GM10248 (cell line): ENCODE data around the gene CCDC90B.

Experiments
- CTCF ChIA-PET: fragments of 300-600 bp; sonication (Branson Sonifier 250); formaldehyde crosslinking; extraction: SDS; loops from one replicate; lab custom pipeline; 2021; ENCODE audit warnings: antibody characterized with exemption; lab: Yijun Ruan, JAX
- POLR2A ChIA-PET: fragments of 350-650 bp; sonication (Branson Sonifier 250); formaldehyde crosslinking; extraction: SDS; loops from one replicate; lab custom pipeline; 2020; ENCODE audit warnings: antibody characterized with exemption; lab: Yijun Ruan, JAX
- DNase-seq: peaks from one replicate; pipeline ENCODE4 v3.0.0; 2012; ENCODE audit errors: extremely low spot score
- TF ChIP-seq, protein P1 (sequence below): IDR thresholded peaks from 2 replicates; pipeline ENCODE4 v1.5.1; 2012; ENCODE audit warnings: mild to moderate bottlenecking, low read depth; ENCODE audit errors: extremely low read depth, missing control alignments, control extremely low read depth

Gene CCDC90B

GRCh38 chr11:83220260-83220659 lies 65.9 kb downstream of the CCDC90B start:
- ChIA-PET CTCF (no interaction called here), POLR2A (no interaction called here)
- no peak for DNase-seq
- TF ChIP-seq, protein P1, sequence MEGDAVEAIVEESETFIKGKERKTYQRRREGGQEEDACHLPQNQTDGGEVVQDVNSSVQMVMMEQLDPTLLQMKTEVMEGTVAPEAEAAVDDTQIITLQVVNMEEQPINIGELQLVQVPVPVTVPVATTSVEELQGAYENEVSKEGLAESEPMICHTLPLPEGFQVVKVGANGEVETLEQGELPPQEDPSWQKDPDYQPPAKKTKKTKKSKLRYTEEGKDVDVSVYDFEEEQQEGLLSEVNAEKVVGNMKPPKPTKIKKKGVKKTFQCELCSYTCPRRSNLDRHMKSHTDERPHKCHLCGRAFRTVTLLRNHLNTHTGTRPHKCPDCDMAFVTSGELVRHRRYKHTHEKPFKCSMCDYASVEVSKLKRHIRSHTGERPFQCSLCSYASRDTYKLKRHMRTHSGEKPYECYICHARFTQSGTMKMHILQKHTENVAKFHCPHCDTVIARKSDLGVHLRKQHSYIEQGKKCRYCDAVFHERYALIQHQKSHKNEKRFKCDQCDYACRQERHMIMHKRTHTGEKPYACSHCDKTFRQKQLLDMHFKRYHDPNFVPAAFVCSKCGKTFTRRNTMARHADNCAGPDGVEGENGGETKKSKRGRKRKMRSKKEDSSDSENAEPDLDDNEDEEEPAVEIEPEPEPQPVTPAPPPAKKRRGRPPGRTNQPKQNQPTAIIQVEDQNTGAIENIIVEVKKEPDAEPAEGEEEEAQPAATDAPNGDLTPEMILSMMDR: no peak

DNA sequence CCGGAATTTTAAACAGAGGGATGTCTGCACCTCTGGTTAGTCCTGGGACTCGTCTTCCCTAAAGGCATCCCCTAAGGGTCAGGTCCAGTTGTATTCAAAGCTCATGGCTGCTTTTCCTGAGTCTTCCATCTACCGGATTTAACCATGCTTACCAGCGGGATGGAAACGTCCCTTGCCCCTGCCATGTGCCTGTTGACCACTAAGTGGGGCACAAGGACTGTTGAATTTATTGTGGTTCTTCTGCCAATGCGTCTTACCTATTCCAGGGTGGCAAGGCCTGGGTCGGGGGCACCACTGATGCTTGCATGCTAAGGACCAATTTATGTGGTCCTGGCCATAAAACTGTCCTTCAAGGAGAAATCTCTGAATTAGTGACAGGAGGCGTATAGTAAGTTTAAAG lies 67.1 kb downstream of the CCDC90B start:
- POLR2A ChIA-PET: no interaction called here
- TF ChIP-seq, protein P1: no peak
- DNase-seq: no peak
- CTCF ChIA-PET: no interaction called here
